Adrenal gland (tissue), 5 donors: ENCODE measurements around the gene ZXDC.

ENCODE experiments used
- POLR2A ChIP-seq, 2 donors: fragments of 450-650 bp; IDR thresholded peaks; one replicate each; pipeline ENCODE4 v1.6.1; 2017; ENCODE audit warnings: antibody characterized with exemption in 2 of 2, mild to moderate bottlenecking in 2 of 2, moderate library complexity in 1 of 2
- TF ChIP-seq, protein P1 (sequence below), 6 experiments: fragments of 450-650 bp in 4 of 6; fragments of 200-600 bp in 2 of 6; sonication (generic) in 1 of 6; IDR thresholded peaks; 1 replicate in 5 of 6; 2 replicates in 1 of 6; pipeline versions ENCODE4 v1.5.1 to v1.8.0; 2016 to 2021; ENCODE audit warnings: antibody characterized with exemption in 6 of 6, mild to moderate bottlenecking in 2 of 6, moderate library complexity in 1 of 6
- donor health status: DM: no; HTN: no; CAD: no.

DNA sequence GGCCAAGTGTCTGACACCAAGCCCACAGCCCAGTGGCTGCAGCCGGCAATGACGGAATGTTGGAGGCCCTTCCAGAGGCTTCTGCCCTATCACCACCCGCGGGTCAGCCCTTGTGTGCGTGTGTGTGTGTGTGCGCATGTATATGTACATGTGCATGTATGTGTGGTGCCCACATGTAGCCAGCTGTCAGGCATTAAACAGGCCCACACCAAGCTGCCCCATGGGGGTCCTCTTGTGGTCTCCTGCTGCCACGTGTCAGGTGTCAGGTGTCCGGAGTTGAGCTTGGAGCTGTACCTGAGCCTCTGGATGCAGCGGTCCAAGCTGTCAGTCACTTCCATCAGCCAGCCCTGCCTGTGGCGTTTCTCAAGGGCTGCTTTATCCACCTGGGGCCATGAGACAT, 28.0 kb upstream of the ZXDC start:
- TF ChIP-seq, protein P1, sequence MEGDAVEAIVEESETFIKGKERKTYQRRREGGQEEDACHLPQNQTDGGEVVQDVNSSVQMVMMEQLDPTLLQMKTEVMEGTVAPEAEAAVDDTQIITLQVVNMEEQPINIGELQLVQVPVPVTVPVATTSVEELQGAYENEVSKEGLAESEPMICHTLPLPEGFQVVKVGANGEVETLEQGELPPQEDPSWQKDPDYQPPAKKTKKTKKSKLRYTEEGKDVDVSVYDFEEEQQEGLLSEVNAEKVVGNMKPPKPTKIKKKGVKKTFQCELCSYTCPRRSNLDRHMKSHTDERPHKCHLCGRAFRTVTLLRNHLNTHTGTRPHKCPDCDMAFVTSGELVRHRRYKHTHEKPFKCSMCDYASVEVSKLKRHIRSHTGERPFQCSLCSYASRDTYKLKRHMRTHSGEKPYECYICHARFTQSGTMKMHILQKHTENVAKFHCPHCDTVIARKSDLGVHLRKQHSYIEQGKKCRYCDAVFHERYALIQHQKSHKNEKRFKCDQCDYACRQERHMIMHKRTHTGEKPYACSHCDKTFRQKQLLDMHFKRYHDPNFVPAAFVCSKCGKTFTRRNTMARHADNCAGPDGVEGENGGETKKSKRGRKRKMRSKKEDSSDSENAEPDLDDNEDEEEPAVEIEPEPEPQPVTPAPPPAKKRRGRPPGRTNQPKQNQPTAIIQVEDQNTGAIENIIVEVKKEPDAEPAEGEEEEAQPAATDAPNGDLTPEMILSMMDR (IDR thresholded peaks at IDR 0.05), result no peak
- no peak for TF ChIP-seq POLR2A (IDR thresholded peaks at IDR 0.05)
